HepG2 (cell line): ENCODE data around the gene ENKUR. TPM values are rescaled to one million over a fixed set of nuclear protein-coding genes. Genes with fewer than 3 reads are reported as not detected.

Experiments
- ATAC-seq: fragments of 200-7000 bp; cut with Tn5 transposase; 3 replicates; pipeline ENCODE4 v1.9.1; 2020; ENCODE audit warnings: mild to moderate bottlenecking, moderate library complexity
- BruUV-seq: library from RNA; stranded (reverse); fragments of 400-500 nt; replicated peaks from 2 replicates; lab custom pipeline; 2021; lab: Mats Ljungman, UMichigan
- CTCF ChIA-PET: fragments of 300-600 bp; formaldehyde crosslinking; extraction: SDS; loops from one replicate; lab custom pipeline; 2021; ENCODE audit warnings: low total read pairs, inconsistent platforms, low intra/inter-chr PET ratio; lab: Yijun Ruan, JAX
- POLR2A ChIA-PET: fragments of 350-600 bp; sonication (Branson Sonifier 250); formaldehyde crosslinking; loops from one replicate; lab custom pipeline; 2020; ENCODE audit warnings: antibody characterized with exemption, inconsistent platforms; lab: Yijun Ruan, JAX
- DNase-seq: peaks from one replicate; pipeline ENCODE4 v3.0.0-alpha.2; 2015; ENCODE audit warnings: low spot score
- FAIRE-seq: peaks from 3 replicates; lab custom pipeline; 2011; peaks lifted over from hg19 to GRCh38; lab: Jason Lieb, UNC
- H2AFZ ChIP-seq: one replicate; pipeline ENCODE4 v1.6.1; 2011; ENCODE audit warnings: low read length, inconsistent platforms
- H3K27ac ChIP-seq: fragments of 300-600 bp; 3 replicates; pipeline ENCODE4 v1.8.0; 2011; ENCODE audit warnings: mixed run types, mild to moderate bottlenecking, mixed read lengths, low read length, inconsistent platforms; ENCODE audit not compliant: insufficient read depth; ENCODE audit errors: extremely low read length
- H3K27me3 ChIP-seq, 2 experiments: fragments of 200-600 bp in 1 of 2; 2 replicates in 1 of 2; 3 replicates in 1 of 2; pipeline versions ENCODE4 v1.6.0 to v1.8.0; 2011; ENCODE audit warnings: low read length in 2 of 2, mild to moderate bottlenecking in 2 of 2, moderate library complexity in 2 of 2, inconsistent platforms in 1 of 2; ENCODE audit not compliant: insufficient read depth in 2 of 2, control insufficient read depth in 1 of 2
- H3K36me3 ChIP-seq, 2 experiments: fragments of 200-600 bp in 1 of 2; replicated peaks in 1 of 2; 2 replicates in 1 of 2; 3 replicates in 1 of 2; pipeline versions ENCODE4 v1.5.1 to v1.8.0; 2011; ENCODE audit warnings: low read length in 2 of 2, inconsistent platforms in 1 of 2; ENCODE audit not compliant: insufficient read depth in 2 of 2, control insufficient read depth in 1 of 2
- H3K4me1 ChIP-seq: 2 replicates; pipeline ENCODE4 v1.5.1; 2012; ENCODE audit warnings: low read length, inconsistent platforms; ENCODE audit not compliant: insufficient read depth
- H3K4me2 ChIP-seq: 2 replicates; pipeline ENCODE4 v1.6.0; 2011; ENCODE audit warnings: low read depth, low read length, inconsistent platforms
- H3K4me3 ChIP-seq, 3 experiments: fragments of 200-600 bp in 1 of 3; sonication (generic), shearing (Covaris generic) in 1 of 3; replicated peaks in 1 of 3; 2 replicates each; pipeline ENCODE4 v1.5.1; 2011 to 2016; ENCODE audit warnings: low read length in 3 of 3, inconsistent platforms in 2 of 3, low read depth in 2 of 3, mild to moderate bottlenecking in 2 of 3, control low read depth in 1 of 3, mixed read lengths in 1 of 3; ENCODE audit not compliant: insufficient read depth in 1 of 3
- H3K79me2 ChIP-seq: one replicate; pipeline ENCODE4 v1.6.1; 2011; ENCODE audit warnings: low read length, inconsistent platforms; ENCODE audit not compliant: insufficient read depth
- H3K9ac ChIP-seq: 2 replicates; pipeline ENCODE4 v1.6.0; 2011; ENCODE audit warnings: mild to moderate bottlenecking, low read depth, low read length, inconsistent platforms; ENCODE audit not compliant: insufficient read depth
- H3K9me3 ChIP-seq: 2 replicates; pipeline ENCODE4 v1.5.1; 2012; ENCODE audit warnings: mild to moderate bottlenecking, low read length
- H4K20me1 ChIP-seq: 2 replicates; pipeline ENCODE4 v1.6.0; 2011; ENCODE audit warnings: inconsistent platforms, mild to moderate bottlenecking, low read length, moderate library complexity; ENCODE audit not compliant: insufficient read depth
- DMAP1 ChIP-seq: IDR thresholded peaks from 2 replicates; pipeline ENCODE4 v1.6.1; 2016
- ELF1 ChIP-seq: sonication (generic); formaldehyde crosslinking; IDR thresholded peaks from 2 replicates; pipeline ENCODE4 v1.4.0; 2020; ENCODE audit warnings: missing genetic modification reagents
- GATAD2A ChIP-seq: IDR thresholded peaks from 2 replicates; pipeline ENCODE4 v1.6.1; 2016
- HMG20B ChIP-seq: conservative IDR thresholded peaks from 2 replicates; pipeline ENCODE4 v1.6.1; 2016; ENCODE audit warnings: missing genetic modification reagents, missing compliant biosample characterization
- HNRNPLL ChIP-seq: fragments of 200-400 bp; formaldehyde crosslinking; IDR thresholded peaks from 2 replicates; pipeline ENCODE4 v1.6.1; 2017; ENCODE audit warnings: mild to moderate bottlenecking, low read depth, low read length; ENCODE audit not compliant: poor library complexity, severe bottlenecking
- MIER2 ChIP-seq: IDR thresholded peaks from 2 replicates; pipeline ENCODE4 v1.6.1; 2016; ENCODE audit warnings: missing biosample characterization, missing genetic modification reagents
- MXD4 ChIP-seq: IDR thresholded peaks from 2 replicates; pipeline ENCODE4 v1.6.1; 2016; ENCODE audit warnings: mild to moderate bottlenecking, missing biosample characterization, missing genetic modification reagents
- ZNF256 ChIP-seq: sonication (generic); formaldehyde crosslinking; conservative IDR thresholded peaks from 2 replicates; pipeline ENCODE4 v1.4.0; 2020; ENCODE audit warnings: missing genetic modification reagents
- ZNF772 ChIP-seq: sonication (generic); formaldehyde crosslinking; IDR thresholded peaks from 2 replicates; pipeline ENCODE4 v1.5.0; 2020; ENCODE audit warnings: mild to moderate bottlenecking, missing genetic modification reagents
- ZNF775 ChIP-seq: sonication (generic); formaldehyde crosslinking; IDR thresholded peaks from 2 replicates; pipeline ENCODE4 v1.4.0; 2020; ENCODE audit warnings: missing genetic modification reagents, mild to moderate bottlenecking, moderate library complexity, borderline replicate concordance
- ZNF792 ChIP-seq: IDR thresholded peaks from 2 replicates; pipeline ENCODE4 v1.6.1; 2016
- WGBS: methylation state at CpG from one replicate; pipeline ENCODE4 v1.1.6; 2017; ENCODE audit warnings: low lambda C conversion rate; 5-methylcytosine and 5-hydroxymethylcytosine counted together
- in situ Hi-C: cut with HindIII; loops from 2 replicates; pipeline ENCODE4 v1.10.0; 2017; ENCODE audit warnings: low pct_unique_long_range_greater_than_20kb; ENCODE audit not compliant: extremely low pct_ligation_motif_present
- intact Hi-C: fragments of 100-400 bp; cut with micrococcal nuclease; formaldehyde crosslinking; loops from one replicate; pipeline ENCODE4 v1.10.0; 2022; ENCODE audit not compliant: unreplicated experiment
- polyA plus RNA-seq, 8 experiments: library from polyadenylated mRNA; depleted of rRNA in 3 of 8; stranded (reverse) in 7 of 8; unstranded in 1 of 8; fragments of >200 nt; fragmentation: Illumina TruSeq in 4 of 8; extraction: Trizol in 4 of 8; gene quantifications; 2 replicates each; pipeline versions ENCODE4 v1.2.1 to v1.2.3, GENCODE V29; 2011 to 2016; ENCODE audit warnings: low read depth in 4 of 8, missing spikeins in 1 of 8, mixed read lengths in 1 of 8; ENCODE audit not compliant: insufficient read depth in 1 of 8
- total RNA-seq, 5 experiments: library from RNA; depleted of rRNA; stranded (reverse); fragments of >200 nt; fragmentation: Illumina TruSeq; extraction: Trizol; gene quantifications; 2 replicates each; pipeline ENCODE4 v1.2.3, GENCODE V29; 2016; ENCODE audit warnings: low read depth in 1 of 5
- TF ChIP-seq, protein P1 (sequence below): sonication (generic); formaldehyde crosslinking; IDR thresholded peaks from 2 replicates; pipeline ENCODE4 v1.4.0; 2020; ENCODE audit warnings: mild to moderate bottlenecking, missing genetic modification reagents
- TF ChIP-seq, protein P2 (sequence below): sonication (generic); formaldehyde crosslinking; IDR thresholded peaks from 2 replicates; pipeline ENCODE4 v1.4.0; 2020; ENCODE audit warnings: missing genetic modification reagents
- TF ChIP-seq, protein P3 (sequence below): sonication (generic); formaldehyde crosslinking; IDR thresholded peaks from 2 replicates; pipeline ENCODE4 v1.4.0; 2020; ENCODE audit warnings: missing genetic modification reagents
- TF ChIP-seq, protein P4 (sequence below): IDR thresholded peaks from 2 replicates; pipeline ENCODE4 v1.6.1; 2016; ENCODE audit warnings: missing biosample characterization, missing genetic modification reagents, low read depth

ENKUR gene
- total and polyA plus RNA-seq, 2 of the 13 experiments (the other 11 are each of a cell fraction or from before 2014, with no cell fraction given) = 0.15 TPM

DNA sequence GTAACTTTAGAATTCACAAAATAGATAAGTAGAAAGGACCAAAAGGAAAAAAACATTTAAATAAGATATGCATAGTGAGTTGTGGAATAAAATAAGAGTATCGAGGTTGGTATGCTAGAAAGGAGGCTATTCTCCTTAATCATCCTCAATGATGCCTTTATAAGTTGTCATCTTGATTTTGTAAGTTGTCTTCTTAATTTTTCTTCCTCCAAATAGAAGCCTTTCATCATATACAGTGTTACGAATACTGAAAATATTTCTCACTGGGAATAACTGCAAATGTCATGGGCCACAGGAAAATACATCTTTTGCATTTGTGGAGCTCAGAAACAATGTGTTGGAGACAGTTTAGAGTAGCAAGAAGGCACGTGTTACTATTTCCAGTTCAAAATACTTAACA is 32.0 kb downstream of the ENKUR start:
- H3K79me2 ChIP-seq = no peaks in the 10 kb centered on the region
- no peak overlapping the region for H3K4me2 ChIP-seq
- no peak for DNase-seq
- no peak overlapping the region for H3K27ac ChIP-seq
- no peak for ATAC-seq
- no TSS peak for BruUV-seq
- no peaks in the 10 kb centered on the region for H3K4me1 ChIP-seq
- in situ Hi-C loops = loop anchor here (25.0 kb wide), 1 partner anchor 347 kb away; no protein-coding TSS in a partner anchor
- intact Hi-C loops = no loop called here
- ChIA-PET POLR2A (no interaction called here), CTCF (no interaction called here)
- TF ChIP-seq ZNF772 (CRISPR knock-in tag) (no peak), MIER2 (no peak), ZNF792 (CRISPR knock-in tag) (no peak), ZNF775 (CRISPR knock-in tag) (no peak), ELF1 (no peak), MXD4 (no peak), HMG20B (CRISPR knock-in tag) (no peak), GATAD2A (CRISPR knock-in tag) (no peak)
- TF ChIP-seq, protein P1, sequence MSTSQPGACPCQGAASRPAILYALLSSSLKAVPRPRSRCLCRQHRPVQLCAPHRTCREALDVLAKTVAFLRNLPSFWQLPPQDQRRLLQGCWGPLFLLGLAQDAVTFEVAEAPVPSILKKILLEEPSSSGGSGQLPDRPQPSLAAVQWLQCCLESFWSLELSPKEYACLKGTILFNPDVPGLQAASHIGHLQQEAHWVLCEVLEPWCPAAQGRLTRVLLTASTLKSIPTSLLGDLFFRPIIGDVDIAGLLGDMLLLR (CRISPR knock-in tag) = no peak
- peaks cover 0 to 1% of the 10 kb centered on the region in 2 experiments; a peak in 2 of 5 replicates for H3K27me3 ChIP-seq
- no peaks in the 10 kb centered on the region for H4K20me1 ChIP-seq
- no peak for FAIRE-seq
- H3K9me3 ChIP-seq = no peaks in the 10 kb centered on the region
- no peaks in the 10 kb centered on the region for H3K36me3 ChIP-seq
- no peak overlapping the region for H3K9ac ChIP-seq
- no peak overlapping the region for H2AFZ ChIP-seq
- WGBS = 27% methylated on average over 3 of the region's 3 CpGs
- H3K4me3 ChIP-seq = no peak overlapping the region

DNA sequence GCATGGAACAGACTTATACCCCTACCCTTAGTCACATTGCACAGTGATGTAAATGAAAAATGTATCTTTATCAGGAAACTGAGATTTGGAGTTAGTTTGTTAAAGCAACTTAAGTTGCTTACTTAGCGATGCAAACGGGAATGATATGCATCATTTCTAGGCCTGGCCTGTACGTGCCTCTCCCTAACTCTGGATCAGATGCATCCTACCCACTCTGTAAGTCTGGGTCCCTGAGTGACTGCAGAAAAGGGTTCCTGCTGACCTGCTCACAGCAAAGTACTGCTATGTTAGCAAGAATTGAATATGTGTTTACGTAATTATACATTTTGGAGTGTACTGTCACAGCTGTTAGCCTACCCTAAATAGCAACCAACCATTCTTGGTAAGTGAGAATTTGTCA is 32.8 kb downstream of the ENKUR start:
- H3K9me3 ChIP-seq = no peaks in the 10 kb centered on the region
- in situ Hi-C loops = loop anchor here (25.0 kb wide), 1 partner anchor 346 kb away; no protein-coding TSS in a partner anchor
- CTCF ChIA-PET = no interaction called here
- TF ChIP-seq, protein P2, sequence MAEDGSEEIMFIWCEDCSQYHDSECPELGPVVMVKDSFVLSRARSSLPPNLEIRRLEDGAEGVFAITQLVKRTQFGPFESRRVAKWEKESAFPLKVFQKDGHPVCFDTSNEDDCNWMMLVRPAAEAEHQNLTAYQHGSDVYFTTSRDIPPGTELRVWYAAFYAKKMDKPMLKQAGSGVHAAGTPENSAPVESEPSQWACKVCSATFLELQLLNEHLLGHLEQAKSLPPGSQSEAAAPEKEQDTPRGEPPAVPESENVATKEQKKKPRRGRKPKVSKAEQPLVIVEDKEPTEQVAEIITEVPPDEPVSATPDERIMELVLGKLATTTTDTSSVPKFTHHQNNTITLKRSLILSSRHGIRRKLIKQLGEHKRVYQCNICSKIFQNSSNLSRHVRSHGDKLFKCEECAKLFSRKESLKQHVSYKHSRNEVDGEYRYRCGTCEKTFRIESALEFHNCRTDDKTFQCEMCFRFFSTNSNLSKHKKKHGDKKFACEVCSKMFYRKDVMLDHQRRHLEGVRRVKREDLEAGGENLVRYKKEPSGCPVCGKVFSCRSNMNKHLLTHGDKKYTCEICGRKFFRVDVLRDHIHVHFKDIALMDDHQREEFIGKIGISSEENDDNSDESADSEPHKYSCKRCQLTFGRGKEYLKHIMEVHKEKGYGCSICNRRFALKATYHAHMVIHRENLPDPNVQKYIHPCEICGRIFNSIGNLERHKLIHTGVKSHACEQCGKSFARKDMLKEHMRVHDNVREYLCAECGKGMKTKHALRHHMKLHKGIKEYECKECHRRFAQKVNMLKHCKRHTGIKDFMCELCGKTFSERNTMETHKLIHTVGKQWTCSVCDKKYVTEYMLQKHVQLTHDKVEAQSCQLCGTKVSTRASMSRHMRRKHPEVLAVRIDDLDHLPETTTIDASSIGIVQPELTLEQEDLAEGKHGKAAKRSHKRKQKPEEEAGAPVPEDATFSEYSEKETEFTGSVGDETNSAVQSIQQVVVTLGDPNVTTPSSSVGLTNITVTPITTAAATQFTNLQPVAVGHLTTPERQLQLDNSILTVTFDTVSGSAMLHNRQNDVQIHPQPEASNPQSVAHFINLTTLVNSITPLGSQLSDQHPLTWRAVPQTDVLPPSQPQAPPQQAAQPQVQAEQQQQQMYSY (CRISPR knock-in tag) = no peak
- TF ChIP-seq MIER2 = no peak
- TF ChIP-seq, protein P3, sequence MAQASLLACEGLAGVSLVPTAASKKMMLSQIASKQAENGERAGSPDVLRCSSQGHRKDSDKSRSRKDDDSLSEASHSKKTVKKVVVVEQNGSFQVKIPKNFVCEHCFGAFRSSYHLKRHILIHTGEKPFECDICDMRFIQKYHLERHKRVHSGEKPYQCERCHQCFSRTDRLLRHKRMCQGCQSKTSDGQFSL (CRISPR knock-in tag) = no peak
- no peak for TF ChIP-seq DMAP1 (CRISPR knock-in tag)
- no peak for TF ChIP-seq ZNF256
- TF ChIP-seq, protein P4, sequence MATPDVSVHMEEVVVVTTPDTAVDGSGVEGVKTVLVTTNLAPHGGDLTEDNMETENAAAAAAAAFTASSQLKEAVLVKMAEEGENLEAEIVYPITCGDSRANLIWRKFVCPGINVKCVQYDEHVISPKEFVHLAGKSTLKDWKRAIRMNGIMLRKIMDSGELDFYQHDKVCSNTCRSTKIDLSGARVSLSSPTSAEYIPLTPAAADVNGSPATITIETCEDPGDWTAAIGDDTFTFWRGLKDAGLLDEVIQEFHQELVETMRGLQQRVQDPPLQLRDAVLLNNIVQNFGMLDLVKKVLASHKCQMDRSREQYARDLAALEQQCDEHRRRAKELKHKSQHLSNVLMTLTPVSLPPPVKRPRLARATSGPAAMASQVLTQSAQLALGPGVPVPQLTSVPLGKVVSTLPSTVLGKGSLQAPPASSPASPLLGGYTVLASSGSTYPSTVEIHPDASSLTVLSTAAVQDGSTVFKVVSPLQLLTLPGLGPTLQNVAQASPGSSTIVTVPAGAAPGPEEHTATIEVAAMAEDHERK = no peak
- TF ChIP-seq HNRNPLL = no peak

More for the DNA sequence above, 32.8 kb downstream of the ENKUR start:
- FAIRE-seq (no peak), ATAC-seq (no peak), DNase-seq (no peak)
- BruUV-seq = no TSS peak
- POLR2A ChIA-PET = no interaction called here
- Histone ChIP-seq H3K9ac (no peak overlapping the region), H3K4me1 (no peaks in the 10 kb centered on the region), H4K20me1 (no peaks in the 10 kb centered on the region), H2AFZ (no peak overlapping the region), H3K79me2 (no peaks in the 10 kb centered on the region), H3K4me3 (no peak overlapping the region), H3K4me2 (no peak overlapping the region), H3K27me3 (no peaks in the 10 kb centered on the region; a peak in 2 of 5 replicates), H3K27ac (no peak overlapping the region), H3K36me3 (no peaks in the 10 kb centered on the region)
- intact Hi-C loops = no loop called here
- WGBS = 87% methylated on average over 4 of the region's 4 CpGs
